HepG2 (cell line): Measurements from ENCODE around the gene P3H2. TPM values are rescaled to one million over a fixed set of nuclear protein-coding genes. Genes with fewer than 3 reads are reported as not detected.

Experiments
- ZNF276 ChIP-seq: sonication (generic); formaldehyde crosslinking; IDR thresholded peaks from 2 replicates; pipeline ENCODE4 v1.4.0; 2020; ENCODE audit warnings: mild to moderate bottlenecking, low read depth, missing genetic modification reagents
- ZNF609 ChIP-seq: sonication (generic); formaldehyde crosslinking; IDR thresholded peaks from 2 replicates; pipeline ENCODE4 v1.4.0; 2020; ENCODE audit warnings: mild to moderate bottlenecking, missing genetic modification reagents, borderline replicate concordance
- ZNF710 ChIP-seq: sonication (generic); formaldehyde crosslinking; IDR thresholded peaks from 2 replicates; pipeline ENCODE4 v1.5.0; 2020; ENCODE audit warnings: mild to moderate bottlenecking, missing genetic modification reagents, borderline replicate concordance
- ZNF747 ChIP-seq: sonication (generic); formaldehyde crosslinking; IDR thresholded peaks from 2 replicates; pipeline ENCODE4 v1.8.1; 2023; ENCODE audit warnings: missing genetic modification reagents, mild to moderate bottlenecking, borderline replicate concordance
- polyA plus RNA-seq, 8 experiments: library from polyadenylated mRNA; depleted of rRNA in 3 of 8; stranded (reverse) in 7 of 8; unstranded in 1 of 8; fragments of >200 nt; fragmentation: Illumina TruSeq in 4 of 8; extraction: Trizol in 4 of 8; gene quantifications; 2 replicates each; pipeline versions ENCODE4 v1.2.1 to v1.2.3, GENCODE V29; 2011 to 2016; ENCODE audit warnings: low read depth in 4 of 8, missing spikeins in 1 of 8, mixed read lengths in 1 of 8; ENCODE audit not compliant: insufficient read depth in 1 of 8
- total RNA-seq, 5 experiments: library from RNA; depleted of rRNA; stranded (reverse); fragments of >200 nt; fragmentation: Illumina TruSeq; extraction: Trizol; gene quantifications; 2 replicates each; pipeline ENCODE4 v1.2.3, GENCODE V29; 2016; ENCODE audit warnings: low read depth in 1 of 5

P3H2 gene
- total and polyA plus RNA-seq, 2 of the 13 experiments (the other 11 are each of a cell fraction or from before 2014, with no cell fraction given), result not detected

DNA sequence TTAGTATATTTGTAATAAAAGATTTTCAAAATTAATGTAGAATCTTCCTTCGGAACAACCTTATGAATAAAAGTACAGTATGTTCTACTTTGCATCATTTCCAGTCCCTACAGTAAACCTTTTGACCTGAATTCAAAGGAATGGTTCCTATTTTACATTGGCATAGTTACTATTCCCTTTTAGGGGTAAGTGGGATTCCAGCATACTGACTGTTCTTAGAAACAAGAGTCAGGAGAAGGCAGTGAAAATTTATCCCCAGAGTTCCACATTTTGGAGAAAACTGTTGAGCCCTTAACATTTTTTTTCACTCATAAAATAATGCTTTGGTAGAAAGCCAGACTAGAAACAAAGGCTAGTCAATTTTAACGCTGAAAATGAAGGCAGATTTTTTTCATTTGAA lies 78.1 kb downstream of the P3H2 start (continued):
- TF ChIP-seq ZNF609, result no peak
- TF ChIP-seq ZNF747 (CRISPR knock-in tag), result no peak
- no peak for TF ChIP-seq ZNF710 (CRISPR knock-in tag)
- no peak for TF ChIP-seq ZNF276 (CRISPR knock-in tag)
- TF ChIP-seq, all 625 proteins: peak for 0
